T-helper 2 cell treated with Interferon-gamma antibody and Interleukin-4, amounts not matched to agents 5 μg/mL and 100 μg/mL, for 36 hours (primary cell): Measurements from ENCODE around the gene FIBCD1.
A peak's percentile ranks its signal among the peaks of the same experiment; 100 is the strongest.

Source experiments
- DNase-seq: peaks from one replicate; pipeline ENCODE4 v3.0.0; 2021; ENCODE audit warnings: low spot score
- H3K27ac Mint-ChIP-seq: one replicate; pipeline ENCODE4 v1.8.0; 2021; ENCODE audit warnings: mild to moderate bottlenecking, mixed read lengths
- H3K27me3 Mint-ChIP-seq: one replicate; pipeline ENCODE4 v1.8.0; 2021; ENCODE audit warnings: low read depth, mixed read lengths
- H3K36me3 Mint-ChIP-seq: one replicate; pipeline ENCODE4 v1.8.0; 2021; ENCODE audit warnings: low read depth, mixed read lengths
- H3K4me1 Mint-ChIP-seq: one replicate; pipeline ENCODE4 v1.8.0; 2021; ENCODE audit warnings: low read depth, mixed read lengths
- H3K4me3 Mint-ChIP-seq: one replicate; pipeline ENCODE4 v1.8.0; 2022; ENCODE audit warnings: mild to moderate bottlenecking, moderate library complexity, mixed read lengths
- H3K9me3 Mint-ChIP-seq: one replicate; pipeline ENCODE4 v1.8.0; 2021; ENCODE audit warnings: mixed read lengths

The FIBCD1 gene

DNA sequence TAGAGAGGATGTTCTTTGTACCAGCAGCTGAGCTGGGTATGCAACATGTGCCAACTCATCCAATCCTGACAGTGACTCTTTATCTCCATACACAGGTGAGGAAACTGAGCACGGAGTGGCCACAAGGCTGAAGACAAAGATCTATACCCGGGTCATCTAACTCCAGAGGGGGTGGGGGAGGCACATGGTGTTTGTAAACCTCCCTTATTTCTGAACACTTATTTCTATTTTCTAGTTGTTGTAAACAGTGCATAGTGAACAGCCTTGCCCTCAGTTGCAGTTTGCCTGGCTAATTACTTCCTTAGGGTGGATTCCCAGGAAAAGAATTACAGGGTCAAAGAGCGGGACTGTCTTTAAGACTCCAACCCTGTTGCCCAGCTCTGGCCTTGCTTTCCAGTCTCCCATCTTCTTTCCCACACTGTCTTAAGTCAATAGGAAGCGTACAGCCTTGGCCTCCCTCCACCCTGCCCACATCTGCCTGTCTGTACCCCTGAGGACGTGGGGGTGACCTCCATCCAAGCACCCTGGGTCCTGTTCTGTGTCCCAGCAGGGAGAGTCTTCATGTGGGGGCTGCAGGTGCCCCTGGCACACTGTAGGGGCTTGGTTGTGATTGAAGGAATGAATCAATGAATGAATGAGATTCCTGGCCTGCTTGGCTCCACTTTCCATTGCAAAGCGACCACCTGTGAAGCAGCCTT lies 13.2 kb upstream of the FIBCD1 start:
- Mint-ChIP-seq H3K36me3 (no peaks in the 10 kb centered on the region), H3K4me3 (no peak overlapping the region), H3K4me1 (no peaks in the 10 kb centered on the region), H3K27me3 (peaks cover 2% of the 10 kb centered on the region), H3K9me3 (no peaks in the 10 kb centered on the region), H3K27ac (no peak overlapping the region)
- DNase-seq, result no peak

DNA sequence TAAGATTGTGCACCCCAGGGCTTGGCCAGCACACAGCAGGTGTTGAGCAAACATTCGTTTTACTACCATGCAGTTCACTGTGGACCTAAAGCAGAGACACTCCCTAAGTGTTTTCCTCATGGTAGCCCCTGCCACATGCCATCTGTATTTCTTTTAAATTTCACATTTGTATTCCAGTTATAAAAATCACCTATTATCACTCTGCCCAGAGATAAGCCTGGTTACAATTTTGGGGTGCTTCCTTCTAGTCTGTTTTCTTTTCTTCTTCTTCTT lies 10.9 kb upstream of the FIBCD1 start:
- H3K4me1 Mint-ChIP-seq, result no peaks in the 10 kb centered on the region
- no peaks in the 10 kb centered on the region for H3K9me3 Mint-ChIP-seq
- no peaks in the 10 kb centered on the region for H3K36me3 Mint-ChIP-seq
- DNase-seq, result no peak
- H3K27me3 Mint-ChIP-seq, result peaks cover 4% of the 10 kb centered on the region
- H3K4me3 Mint-ChIP-seq, result no peak overlapping the region
- H3K27ac Mint-ChIP-seq, result no peak overlapping the region

DNA sequence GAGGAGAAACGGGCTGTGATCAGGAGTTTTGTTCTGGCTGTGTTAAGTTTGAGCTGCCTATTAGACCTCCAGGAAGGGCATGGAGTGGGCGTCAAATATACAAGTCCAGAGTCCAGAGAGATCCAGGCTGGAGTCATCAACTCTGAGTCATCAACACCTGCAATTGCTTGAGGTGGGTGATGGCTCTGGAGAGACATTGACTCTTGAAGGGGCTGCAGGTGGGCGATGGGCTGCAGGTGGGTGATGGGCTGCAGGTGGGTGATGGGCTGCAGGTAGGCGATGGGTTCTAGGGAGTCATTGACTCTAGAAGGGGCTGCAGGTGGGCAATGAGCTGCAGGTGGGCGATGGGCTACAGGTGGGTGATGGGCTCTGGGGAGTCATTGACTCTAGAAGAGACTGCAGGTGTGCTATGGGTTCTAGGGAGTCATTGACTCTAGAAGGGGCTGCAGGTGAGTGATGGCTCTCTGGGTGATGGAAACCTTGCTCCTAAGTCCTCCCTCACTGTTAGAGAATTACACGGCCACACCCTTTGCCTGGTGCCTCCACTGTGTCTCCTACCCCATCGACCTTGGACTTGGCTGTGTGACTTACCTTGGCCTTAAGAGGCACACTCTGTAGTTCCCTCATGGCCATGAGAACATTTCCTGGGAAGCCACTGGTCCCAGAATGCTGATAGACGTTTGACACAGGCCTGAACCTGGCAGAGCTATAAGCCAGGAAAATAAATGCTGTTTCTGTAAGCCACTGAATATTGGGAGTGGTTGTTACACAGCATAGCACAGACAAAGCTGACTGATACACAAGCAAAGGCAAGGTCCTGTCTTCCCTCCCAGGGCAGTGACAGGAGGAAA lies 10.4 kb upstream of the FIBCD1 start:
- no peaks in the 10 kb centered on the region for H3K36me3 Mint-ChIP-seq
- no peaks in the 10 kb centered on the region for H3K4me1 Mint-ChIP-seq
- H3K4me3 Mint-ChIP-seq, result no peak overlapping the region
- peaks cover 6% of the 10 kb centered on the region for H3K27me3 Mint-ChIP-seq
- DNase-seq, result no peak
- H3K27ac Mint-ChIP-seq, result no peak overlapping the region
- no peaks in the 10 kb centered on the region for H3K9me3 Mint-ChIP-seq

DNA sequence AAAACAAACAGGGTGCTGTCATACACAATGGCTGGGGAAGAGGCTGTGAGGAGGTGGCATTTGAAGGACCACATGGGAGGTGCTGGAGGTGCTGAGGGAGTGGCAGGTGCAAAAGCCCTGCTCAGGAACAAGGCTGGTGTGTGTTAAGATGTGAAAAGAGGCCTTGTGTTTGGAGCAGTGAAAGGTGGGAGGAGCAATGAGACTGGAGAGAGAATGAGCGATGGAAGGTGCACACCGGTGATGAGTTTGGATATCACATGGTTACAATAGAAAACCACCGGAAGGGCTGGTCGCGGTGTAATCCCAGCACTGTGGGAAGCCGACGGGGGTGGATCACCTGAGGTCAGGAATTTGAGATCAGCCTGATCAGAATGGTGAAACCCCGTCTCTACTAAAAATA lies 9.2 kb upstream of the FIBCD1 start:
- Mint-ChIP-seq H3K27me3 (peaks cover 9% of the 10 kb centered on the region), H3K4me3 (no peak overlapping the region), H3K9me3 (no peaks in the 10 kb centered on the region), H3K4me1 (no peaks in the 10 kb centered on the region), H3K36me3 (no peaks in the 10 kb centered on the region), H3K27ac (peak overlapping the region; percentile 12)
- DNase-seq, result no peak

DNA sequence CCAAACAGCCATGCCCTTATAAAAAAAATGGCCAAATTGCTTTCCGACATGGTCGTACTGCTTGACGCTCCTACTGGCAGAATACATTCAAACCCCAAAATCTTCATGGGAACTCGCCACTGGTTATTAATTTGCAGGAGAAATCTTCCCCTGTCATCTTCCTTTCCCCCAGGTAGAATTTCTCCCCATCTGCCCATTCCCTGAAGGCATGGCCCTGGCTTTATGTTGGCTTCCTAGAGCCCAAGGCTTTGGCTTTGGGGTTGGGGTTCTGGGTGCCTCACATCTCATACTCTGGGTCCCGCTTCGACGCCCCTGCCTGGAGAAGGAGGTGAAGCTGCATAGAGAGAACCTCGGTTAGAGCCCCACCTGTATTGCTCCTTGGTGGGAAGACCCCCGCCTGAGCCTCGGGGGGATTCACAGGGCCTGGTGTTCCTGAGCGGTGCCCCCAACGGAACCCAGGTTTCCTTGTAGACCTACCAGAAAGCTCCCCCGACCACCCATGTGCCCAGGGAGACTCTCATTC lies 8.6 kb upstream of the FIBCD1 start:
- H3K4me1 Mint-ChIP-seq, result no peaks in the 10 kb centered on the region
- no peaks in the 10 kb centered on the region for H3K9me3 Mint-ChIP-seq
- H3K36me3 Mint-ChIP-seq, result no peaks in the 10 kb centered on the region
- DNase-seq, result no peak
- no peak overlapping the region for H3K4me3 Mint-ChIP-seq
- H3K27ac Mint-ChIP-seq, result no peak overlapping the region
- peaks cover 9% of the 10 kb centered on the region for H3K27me3 Mint-ChIP-seq

DNA sequence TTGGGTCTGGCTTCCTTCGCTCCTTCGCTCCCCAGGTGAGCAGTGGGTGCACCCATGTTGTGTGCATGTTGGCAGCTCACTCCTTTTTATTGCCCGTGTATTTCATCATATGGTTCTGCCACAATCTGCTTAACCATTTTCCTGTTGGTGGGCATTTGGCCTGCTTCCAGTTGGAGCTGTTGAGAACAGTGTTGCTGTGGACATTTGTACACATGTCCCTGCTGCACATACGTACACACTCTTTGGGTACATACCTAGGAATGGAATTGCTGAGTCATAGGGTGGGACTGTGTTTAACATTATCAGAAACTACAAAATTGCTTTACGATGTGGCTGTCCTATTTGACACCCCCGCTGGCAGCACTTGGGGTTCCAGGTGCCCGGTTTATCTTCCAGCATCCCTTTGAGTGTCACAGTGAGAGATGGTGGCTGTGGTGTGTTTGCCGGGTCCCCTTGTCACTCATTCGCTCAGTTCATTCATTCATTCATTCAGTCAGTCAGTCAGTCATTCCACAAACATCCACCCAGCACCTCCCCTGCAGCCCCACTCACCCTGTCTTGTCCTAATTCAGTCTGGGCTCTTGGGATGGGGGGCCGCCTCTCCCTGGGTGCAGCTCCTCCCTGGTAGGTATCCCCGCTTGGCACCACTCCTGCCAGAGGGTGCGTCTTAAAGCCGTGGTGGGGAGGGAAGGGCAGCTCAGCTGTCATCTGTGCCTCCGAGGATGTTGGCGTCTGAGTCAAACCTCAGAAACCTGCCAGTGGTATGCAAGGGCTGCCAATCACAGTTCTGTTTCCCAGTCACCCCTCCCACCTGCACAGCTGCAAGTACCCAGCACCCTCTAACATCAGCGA lies 7.9 kb upstream of the FIBCD1 start:
- Mint-ChIP-seq H3K4me1 (no peaks in the 10 kb centered on the region), H3K9me3 (no peaks in the 10 kb centered on the region), H3K27ac (no peak overlapping the region), H3K27me3 (peaks cover 11% of the 10 kb centered on the region), H3K36me3 (no peaks in the 10 kb centered on the region), H3K4me3 (no peak overlapping the region)
- no peak for DNase-seq

DNA sequence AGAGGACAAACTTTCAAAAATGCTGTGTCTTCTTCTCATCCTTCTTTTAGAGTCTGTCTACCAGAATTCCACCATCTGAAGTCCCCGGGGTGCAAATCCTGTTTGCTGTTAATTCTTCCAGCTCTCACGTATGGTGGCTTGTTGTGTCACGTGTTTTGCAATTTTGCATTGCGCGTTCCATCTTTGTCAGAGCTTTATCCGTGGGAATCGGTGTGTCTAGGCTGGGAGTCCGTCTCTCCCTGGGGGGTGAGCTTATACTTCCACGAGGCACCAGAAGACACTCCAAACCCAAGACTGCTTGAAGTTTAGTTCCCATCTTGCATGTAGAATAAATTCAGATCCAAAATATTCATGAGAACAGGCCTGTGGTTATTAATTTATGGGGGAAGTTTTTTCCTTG lies 6.1 kb upstream of the FIBCD1 start:
- Mint-ChIP-seq H3K4me3 (no peak overlapping the region), H3K36me3 (no peaks in the 10 kb centered on the region)
- DNase-seq, result no peak

DNA sequence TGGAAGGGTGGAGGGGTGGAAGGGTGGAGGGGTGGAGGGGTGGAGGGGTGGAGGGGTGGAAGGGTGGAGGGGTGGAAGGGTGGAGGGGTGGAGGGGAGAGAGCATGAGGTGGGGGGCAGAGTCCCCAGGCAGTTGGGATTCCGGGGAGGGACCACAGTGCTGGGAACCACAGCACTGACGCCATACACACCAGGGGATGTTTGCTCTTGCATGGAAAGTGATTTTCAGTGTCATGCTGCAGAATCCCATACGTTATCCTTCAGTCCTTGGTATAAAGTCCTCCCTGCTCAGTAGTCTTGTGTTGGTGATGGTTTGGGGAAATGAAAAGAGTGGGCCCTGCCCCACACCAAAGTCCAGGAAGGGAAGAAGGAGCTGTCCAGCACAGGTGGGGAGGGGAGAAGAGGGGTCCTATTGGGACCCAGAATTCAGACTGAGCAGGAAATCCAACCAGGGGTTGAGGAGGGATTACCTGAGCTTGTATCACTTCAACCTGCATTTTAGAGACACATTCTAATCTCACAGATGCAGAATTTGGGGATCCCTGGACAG lies 5.5 kb upstream of the FIBCD1 start:
- Mint-ChIP-seq H3K4me3 (no peak overlapping the region), H3K4me1 (peaks cover 4% of the 10 kb centered on the region), H3K27ac (no peak overlapping the region), H3K27me3 (peaks cover 27% of the 10 kb centered on the region), H3K9me3 (no peaks in the 10 kb centered on the region), H3K36me3 (no peaks in the 10 kb centered on the region)
- no peak for DNase-seq

More for the DNA sequence above, 6.1 kb upstream of the FIBCD1 start:
- Mint-ChIP-seq H3K27me3 (peaks cover 27% of the 10 kb centered on the region), H3K9me3 (no peaks in the 10 kb centered on the region), H3K4me1 (peaks cover 4% of the 10 kb centered on the region), H3K27ac (no peak overlapping the region)

DNA sequence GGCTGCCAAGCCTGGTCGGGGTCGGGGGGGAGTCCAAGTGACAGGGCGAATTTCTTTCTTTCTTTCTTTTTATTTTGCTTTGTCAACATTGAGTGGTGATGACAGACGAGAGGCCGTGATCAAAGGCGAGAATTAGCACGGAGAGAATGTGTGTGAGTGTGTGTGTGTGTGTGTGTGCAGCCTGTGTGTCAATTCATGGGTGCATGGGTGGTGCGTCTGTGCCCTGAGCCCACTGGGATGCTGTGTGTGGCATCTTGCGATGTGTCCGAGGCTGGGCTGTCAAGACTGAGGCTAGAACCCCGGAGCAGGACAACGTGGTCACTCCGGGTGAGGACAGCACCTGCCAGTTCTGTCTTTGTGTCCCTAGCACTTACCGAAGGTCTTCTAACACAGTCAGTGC lies 4.7 kb upstream of the FIBCD1 start:
- H3K4me3 Mint-ChIP-seq, result no peak overlapping the region
- H3K4me1 Mint-ChIP-seq, result peaks cover 5% of the 10 kb centered on the region
- DNase-seq, result no peak
- H3K36me3 Mint-ChIP-seq, result no peaks in the 10 kb centered on the region
- no peaks in the 10 kb centered on the region for H3K9me3 Mint-ChIP-seq
- peaks cover 29% of the 10 kb centered on the region for H3K27me3 Mint-ChIP-seq
- H3K27ac Mint-ChIP-seq, result no peak overlapping the region

DNA sequence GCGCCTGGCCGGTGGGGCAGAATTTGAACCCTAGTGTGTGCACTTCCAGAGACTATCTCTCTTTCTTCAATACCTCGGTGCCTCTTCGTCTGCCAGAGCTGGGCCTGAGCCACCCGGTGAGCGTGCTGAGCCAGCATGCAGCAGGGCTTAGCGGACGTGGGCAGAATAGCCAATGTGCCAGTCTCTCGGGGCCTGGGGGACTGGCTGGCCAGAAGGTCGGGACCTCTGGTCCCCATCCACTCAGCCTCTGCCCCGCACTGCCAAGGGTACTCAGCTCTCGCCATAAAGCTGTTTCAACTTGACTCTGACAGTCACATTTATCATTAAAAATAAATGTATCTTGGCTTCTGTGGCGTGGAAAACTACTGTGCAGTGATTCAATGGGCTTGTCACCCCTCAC lies 4.2 kb upstream of the FIBCD1 start:
- Mint-ChIP-seq H3K27me3 (peaks cover 30% of the 10 kb centered on the region), H3K4me1 (peaks cover 5% of the 10 kb centered on the region)
- DNase-seq, result no peak

DNA sequence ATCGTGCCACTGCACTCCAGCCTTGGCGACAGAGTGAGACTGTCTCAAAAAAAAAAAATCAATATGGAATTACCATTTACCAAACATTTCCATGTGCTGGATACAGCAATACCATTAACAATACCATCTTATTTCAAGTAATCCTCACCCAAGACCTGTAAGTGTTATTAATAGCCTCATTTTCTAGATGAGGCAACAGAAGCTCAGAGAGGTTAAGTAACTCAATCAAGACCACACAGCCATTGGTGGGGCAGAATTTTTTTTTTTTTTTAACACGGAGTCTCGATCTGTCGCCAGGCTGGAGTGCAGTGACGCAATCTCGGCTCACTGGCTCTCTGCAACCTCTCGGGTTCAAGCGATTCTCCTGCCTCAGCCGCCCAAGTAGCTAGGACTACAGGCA lies 3.6 kb upstream of the FIBCD1 start:
- peaks cover 32% of the 10 kb centered on the region for H3K27me3 Mint-ChIP-seq
- H3K36me3 Mint-ChIP-seq, result no peaks in the 10 kb centered on the region
- no peak overlapping the region for H3K27ac Mint-ChIP-seq
- no peak overlapping the region for H3K4me3 Mint-ChIP-seq
- no peaks in the 10 kb centered on the region for H3K9me3 Mint-ChIP-seq
- H3K4me1 Mint-ChIP-seq, result peaks cover 5% of the 10 kb centered on the region
- no peak for DNase-seq

More for the DNA sequence above, 4.2 kb upstream of the FIBCD1 start:
- no peaks in the 10 kb centered on the region for H3K9me3 Mint-ChIP-seq
- no peaks in the 10 kb centered on the region for H3K36me3 Mint-ChIP-seq
- no peak overlapping the region for H3K4me3 Mint-ChIP-seq
- H3K27ac Mint-ChIP-seq, result no peak overlapping the region

DNA sequence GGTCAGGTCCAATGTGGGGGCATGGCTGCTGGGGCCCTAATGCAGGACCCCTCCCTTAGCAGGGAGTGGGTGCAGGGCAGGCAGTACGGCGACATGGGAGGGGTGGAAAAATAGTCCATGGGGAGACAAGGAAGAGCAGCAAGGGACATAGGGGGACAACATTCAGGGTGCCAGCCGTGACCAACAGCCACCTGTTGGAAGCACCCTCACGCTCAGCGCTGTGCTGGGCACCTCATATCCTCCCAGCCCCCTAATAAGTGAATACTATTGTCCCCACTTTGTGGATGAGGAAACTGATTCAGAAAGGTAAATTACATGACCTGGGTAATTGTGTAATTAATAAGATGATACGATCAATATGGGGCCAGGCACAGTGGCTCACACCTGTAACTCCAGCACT lies 3.0 kb upstream of the FIBCD1 start:
- Mint-ChIP-seq H3K9me3 (no peaks in the 10 kb centered on the region), H3K4me3 (no peak overlapping the region), H3K36me3 (no peaks in the 10 kb centered on the region), H3K4me1 (peaks cover 5% of the 10 kb centered on the region), H3K27ac (no peak overlapping the region), H3K27me3 (peaks cover 35% of the 10 kb centered on the region)
- DNase-seq, result no peak

DNA sequence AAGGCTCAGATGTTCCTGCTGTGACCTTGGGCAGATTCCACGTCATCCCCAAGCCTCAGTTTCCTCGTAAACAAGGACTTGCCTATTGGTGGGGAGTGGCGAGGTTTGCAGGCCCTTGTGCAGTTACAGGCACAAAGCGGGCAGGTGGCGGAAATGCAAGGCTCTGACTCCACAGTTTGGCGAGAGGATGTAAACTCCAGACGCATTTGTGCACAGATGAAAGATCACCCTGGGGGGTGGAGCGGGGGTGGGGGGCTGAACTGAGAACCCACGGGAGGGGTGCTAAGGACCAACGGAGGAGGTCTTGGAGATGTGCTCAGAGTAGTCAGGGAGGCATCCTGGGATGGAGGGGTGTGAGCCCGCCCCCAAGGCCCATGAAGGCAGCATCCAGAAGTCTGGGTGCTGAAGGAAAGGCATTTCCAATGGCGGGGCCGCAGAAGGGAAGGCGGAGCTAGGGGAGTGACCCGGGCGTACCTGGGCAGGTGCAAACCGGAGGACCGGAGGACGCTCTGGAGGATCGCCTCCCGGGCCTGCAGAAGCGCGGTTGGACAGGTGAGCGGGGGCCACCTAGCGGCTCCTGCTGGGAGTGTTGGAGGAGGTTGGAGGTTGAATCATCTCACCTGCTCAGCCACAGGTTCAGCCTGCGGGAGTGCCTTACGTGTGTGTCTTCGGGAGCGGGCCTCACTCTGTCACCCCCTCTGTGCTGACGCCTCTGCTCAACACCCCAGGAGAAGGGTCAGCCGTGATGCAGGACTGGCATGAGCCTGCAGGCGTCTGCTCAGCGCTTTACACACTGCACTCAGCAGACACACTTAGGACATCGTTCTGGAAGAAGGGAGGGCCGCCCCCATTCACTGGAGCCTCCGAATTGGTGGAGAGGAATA lies 1.9 kb upstream of the FIBCD1 start:
- Mint-ChIP-seq H3K4me3 (no peak overlapping the region), H3K9me3 (no peaks in the 10 kb centered on the region), H3K36me3 (no peaks in the 10 kb centered on the region), H3K4me1 (peaks cover 5% of the 10 kb centered on the region), H3K27ac (no peak overlapping the region), H3K27me3 (peaks cover 45% of the 10 kb centered on the region)
- peak; percentile 59 for DNase-seq
